Dermis blood vessel endothelial cell (primary cell): ENCODE results near the gene UNC93A. TPM values are rescaled to one million over a fixed set of nuclear protein-coding genes. Genes with fewer than 3 reads are reported as not detected.
"Not testable (repeated sequence)": the region's sequence is repeated elsewhere in the genome, so short reads cannot be mapped to it uniquely, and the experiment has no call there.

Experiments
- DNase-seq: peaks from one replicate; pipeline ENCODE4 v3.0.0; 2010
- total RNA-seq: library from RNA; depleted of rRNA; stranded (reverse); fragments of >200 nt; gene quantifications from 2 replicates; pipeline ENCODE4 v1.2.3, GENCODE V29; 2014

UNC93A gene
- total RNA-seq, 1 donor from 2014 or later, result not detected

GRCh38 chr6:167314180-167314821, 23.2 kb downstream of the UNC93A start:
- DNase-seq, result no peak

- no peak for DNase-seq
Observed at GRCh38 chr6:167317172-167317571, 26.1 kb downstream of the UNC93A start.

GRCh38 chr6:167318354-167318753, 27.2 kb downstream of the UNC93A start:
- not testable (repeated sequence) for DNase-seq

GRCh38 chr6:167318856-167319255, 27.7 kb downstream of the UNC93A start:
- DNase-seq, result not testable (repeated sequence)

GRCh38 chr6:167319856-167320753, 29.0 kb downstream of the UNC93A start:
- DNase-seq, result not testable (repeated sequence)

- DNase-seq, result not testable (repeated sequence)
Observed at GRCh38 chr6:167320754-167321056, 29.6 kb downstream of the UNC93A start.

GRCh38 chr6:167321185-167321584, 30.1 kb downstream of the UNC93A start:
- not testable (repeated sequence) for DNase-seq

- no peak for DNase-seq
Observed at GRCh38 chr6:167323111-167323510, 32.0 kb downstream of the UNC93A start.

- DNase-seq, result no peak
Observed at GRCh38 chr6:167324111-167324510, 33.0 kb downstream of the UNC93A start.

GRCh38 chr6:167325766-167326165, 34.7 kb downstream of the UNC93A start:
- no peak for DNase-seq

GRCh38 chr6:167327391-167327790, 36.3 kb downstream of the UNC93A start:
- no peak for DNase-seq

GRCh38 chr6:167328086-167328485, 37.0 kb downstream of the UNC93A start:
- no peak for DNase-seq

- no peak for DNase-seq
Observed at GRCh38 chr6:167329014-167329413, 37.9 kb downstream of the UNC93A start.

- no peak for DNase-seq
Observed at GRCh38 chr6:167330750-167331149, 39.6 kb downstream of the UNC93A start.

GRCh38 chr6:167331565-167331964, 40.5 kb downstream of the UNC93A start:
- DNase-seq, result no peak

GRCh38 chr6:167336844-167337630, 45.9 kb downstream of the UNC93A start:
- DNase-seq, result no peak

- no peak for DNase-seq
Observed at GRCh38 chr6:167337675-167338449, 46.7 kb downstream of the UNC93A start.

- DNase-seq, result no peak
Observed at GRCh38 chr6:167338541-167339117, 47.5 kb downstream of the UNC93A start.

- no peak for DNase-seq
Observed at GRCh38 chr6:167341038-167341583, 50.0 kb downstream of the UNC93A start.

GRCh38 chr6:167341665-167342655, 50.8 kb downstream of the UNC93A start:
- DNase-seq, result no peak
